Fibroblast of lung (primary cell): Measurements from ENCODE around the gene KLHL25.

Experiments used
- EZH2 ChIP-seq: IDR thresholded peaks from 2 replicates; pipeline ENCODE4 v1.5.1; 2012; ENCODE audit warnings: low read length, control low read depth, mild to moderate bottlenecking; ENCODE audit errors: missing control alignments
- TF ChIP-seq, protein P1 (sequence below), 2 donors: IDR thresholded peaks in 1 of 2; conservative IDR thresholded peaks in 1 of 2; 1 replicate in 1 of 2; 2 replicates in 1 of 2; pipeline ENCODE4 v1.5.1; 2011 to 2012; ENCODE audit warnings: low read length in 2 of 2, control low read depth in 1 of 2, inconsistent platforms in 1 of 2, low read depth in 1 of 2, mild to moderate bottlenecking in 1 of 2

DNA sequence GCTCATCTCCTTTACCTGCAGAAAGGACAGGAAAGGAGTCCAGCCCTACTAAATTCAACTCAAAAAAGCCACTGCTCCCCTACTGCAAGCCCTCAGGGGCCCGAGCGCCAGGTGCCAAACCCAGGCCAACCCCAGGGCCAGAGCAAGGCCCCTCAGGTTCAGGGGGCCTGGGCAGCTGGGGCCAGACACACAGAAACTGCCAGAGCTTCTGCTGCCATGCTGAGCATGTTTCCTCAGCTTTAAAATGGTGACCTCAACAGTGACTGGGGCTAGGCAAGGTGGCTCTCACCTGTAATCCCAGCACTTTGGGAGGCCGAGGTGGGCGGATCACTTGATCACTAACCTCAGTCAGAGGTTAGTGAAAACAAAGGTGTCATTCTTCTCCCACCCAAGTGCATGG, 38.8 kb downstream of the KLHL25 start:
- TF ChIP-seq, protein P1, sequence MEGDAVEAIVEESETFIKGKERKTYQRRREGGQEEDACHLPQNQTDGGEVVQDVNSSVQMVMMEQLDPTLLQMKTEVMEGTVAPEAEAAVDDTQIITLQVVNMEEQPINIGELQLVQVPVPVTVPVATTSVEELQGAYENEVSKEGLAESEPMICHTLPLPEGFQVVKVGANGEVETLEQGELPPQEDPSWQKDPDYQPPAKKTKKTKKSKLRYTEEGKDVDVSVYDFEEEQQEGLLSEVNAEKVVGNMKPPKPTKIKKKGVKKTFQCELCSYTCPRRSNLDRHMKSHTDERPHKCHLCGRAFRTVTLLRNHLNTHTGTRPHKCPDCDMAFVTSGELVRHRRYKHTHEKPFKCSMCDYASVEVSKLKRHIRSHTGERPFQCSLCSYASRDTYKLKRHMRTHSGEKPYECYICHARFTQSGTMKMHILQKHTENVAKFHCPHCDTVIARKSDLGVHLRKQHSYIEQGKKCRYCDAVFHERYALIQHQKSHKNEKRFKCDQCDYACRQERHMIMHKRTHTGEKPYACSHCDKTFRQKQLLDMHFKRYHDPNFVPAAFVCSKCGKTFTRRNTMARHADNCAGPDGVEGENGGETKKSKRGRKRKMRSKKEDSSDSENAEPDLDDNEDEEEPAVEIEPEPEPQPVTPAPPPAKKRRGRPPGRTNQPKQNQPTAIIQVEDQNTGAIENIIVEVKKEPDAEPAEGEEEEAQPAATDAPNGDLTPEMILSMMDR (conservative IDR thresholded peaks at IDR 0.05 in 1 of 2, IDR thresholded peaks at IDR 0.05 in 1 of 2; ENCODE audit: low read depth in 1 of 2, low read length in 2 of 2) = no peak
- no peak for TF ChIP-seq EZH2
